ENCODE data around the gene FAM20C. TPM values are rescaled to one million over a fixed set of nuclear protein-coding genes. Genes with fewer than 3 reads are reported as not detected.

FAM20C gene
- total RNA-seq, 1 donor from 2014 or later: 90.8 TPM

DNA sequence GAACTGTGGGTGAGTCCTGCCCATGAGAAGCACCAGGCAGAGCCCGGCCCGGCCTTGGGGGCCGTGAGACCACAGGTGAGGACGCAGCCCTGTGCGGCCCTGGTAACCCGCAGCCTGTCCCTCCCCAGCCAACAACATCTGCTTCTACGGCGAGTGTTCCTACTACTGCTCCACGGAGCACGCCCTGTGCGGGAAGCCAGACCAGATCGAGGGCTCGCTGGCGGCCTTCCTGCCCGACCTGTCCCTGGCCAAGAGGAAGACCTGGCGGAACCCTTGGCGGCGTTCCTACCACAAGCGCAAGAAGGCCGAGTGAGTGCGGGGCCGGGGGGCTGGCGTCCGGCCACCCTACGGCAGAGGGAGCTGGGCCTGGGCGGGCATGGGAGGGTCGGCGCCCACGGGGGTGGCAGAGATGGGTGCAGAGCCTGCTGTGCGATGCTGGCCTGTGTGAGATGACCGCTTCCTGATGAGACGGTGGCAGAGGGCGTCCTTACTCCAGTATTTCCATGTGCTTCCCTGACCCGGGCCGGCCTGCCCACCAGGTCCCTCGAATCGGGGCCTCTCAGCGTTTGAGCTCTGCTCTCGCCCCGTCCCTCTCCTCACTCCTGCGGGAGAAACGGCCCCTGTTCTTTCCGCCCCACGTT, 63.5 kb downstream of the FAM20C start:
- Histone ChIP-seq H3K4me3 (no peak overlapping the region), H3K27me3 (no peaks in the 10 kb centered on the region), H3K36me3 (peaks cover 76 to 85% of the 10 kb centered on the region in 2 donors), H3K4me1 (no peaks in the 10 kb centered on the region), H3K27ac (no peak overlapping the region), H3K9me3 (no peaks in the 10 kb centered on the region)
- intact Hi-C loops (cut with DNase I): no loop called here
- TF ChIP-seq, protein P1, sequence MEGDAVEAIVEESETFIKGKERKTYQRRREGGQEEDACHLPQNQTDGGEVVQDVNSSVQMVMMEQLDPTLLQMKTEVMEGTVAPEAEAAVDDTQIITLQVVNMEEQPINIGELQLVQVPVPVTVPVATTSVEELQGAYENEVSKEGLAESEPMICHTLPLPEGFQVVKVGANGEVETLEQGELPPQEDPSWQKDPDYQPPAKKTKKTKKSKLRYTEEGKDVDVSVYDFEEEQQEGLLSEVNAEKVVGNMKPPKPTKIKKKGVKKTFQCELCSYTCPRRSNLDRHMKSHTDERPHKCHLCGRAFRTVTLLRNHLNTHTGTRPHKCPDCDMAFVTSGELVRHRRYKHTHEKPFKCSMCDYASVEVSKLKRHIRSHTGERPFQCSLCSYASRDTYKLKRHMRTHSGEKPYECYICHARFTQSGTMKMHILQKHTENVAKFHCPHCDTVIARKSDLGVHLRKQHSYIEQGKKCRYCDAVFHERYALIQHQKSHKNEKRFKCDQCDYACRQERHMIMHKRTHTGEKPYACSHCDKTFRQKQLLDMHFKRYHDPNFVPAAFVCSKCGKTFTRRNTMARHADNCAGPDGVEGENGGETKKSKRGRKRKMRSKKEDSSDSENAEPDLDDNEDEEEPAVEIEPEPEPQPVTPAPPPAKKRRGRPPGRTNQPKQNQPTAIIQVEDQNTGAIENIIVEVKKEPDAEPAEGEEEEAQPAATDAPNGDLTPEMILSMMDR (IDR thresholded peaks at IDR 0.05): no peak
- no peak for DNase-seq (ENCODE audit: low spot score in 2 of 2)

DNA sequence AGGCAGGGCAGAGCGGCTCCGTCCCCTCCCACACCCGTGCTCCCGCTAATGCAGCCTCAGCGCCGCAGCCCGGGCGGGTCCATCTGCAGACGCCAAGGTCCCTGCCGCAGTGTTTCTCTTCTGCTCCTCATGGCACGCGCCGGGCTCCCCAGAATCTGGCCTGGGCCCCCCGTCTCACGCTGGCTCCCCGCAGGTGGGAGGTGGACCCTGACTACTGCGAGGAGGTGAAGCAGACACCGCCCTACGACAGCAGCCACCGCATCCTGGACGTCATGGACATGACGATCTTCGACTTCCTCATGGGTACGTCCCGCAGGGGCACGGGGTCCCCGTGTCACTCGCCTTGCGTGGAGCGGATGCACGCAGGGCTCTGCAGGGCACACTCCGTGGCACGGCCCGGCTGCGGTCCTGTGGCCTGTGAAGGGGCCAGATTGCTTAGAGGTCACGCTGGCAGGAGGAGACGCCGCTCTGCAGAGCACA, 64.1 kb downstream of the FAM20C start:
- no peak for DNase-seq (ENCODE audit: low spot score in 2 of 2)
- no peaks in the 10 kb centered on the region for H3K9me3 ChIP-seq
- H3K27ac ChIP-seq: no peak overlapping the region
- H3K4me1 ChIP-seq: no peaks in the 10 kb centered on the region
- TF ChIP-seq, protein P1 (IDR thresholded peaks at IDR 0.05): no peak
- H3K27me3 ChIP-seq: no peaks in the 10 kb centered on the region
- H3K36me3 ChIP-seq: peaks cover 77 to 82% of the 10 kb centered on the region in 2 donors
- intact Hi-C loops (cut with DNase I): no loop called here
- H3K4me3 ChIP-seq: no peak overlapping the region

DNA sequence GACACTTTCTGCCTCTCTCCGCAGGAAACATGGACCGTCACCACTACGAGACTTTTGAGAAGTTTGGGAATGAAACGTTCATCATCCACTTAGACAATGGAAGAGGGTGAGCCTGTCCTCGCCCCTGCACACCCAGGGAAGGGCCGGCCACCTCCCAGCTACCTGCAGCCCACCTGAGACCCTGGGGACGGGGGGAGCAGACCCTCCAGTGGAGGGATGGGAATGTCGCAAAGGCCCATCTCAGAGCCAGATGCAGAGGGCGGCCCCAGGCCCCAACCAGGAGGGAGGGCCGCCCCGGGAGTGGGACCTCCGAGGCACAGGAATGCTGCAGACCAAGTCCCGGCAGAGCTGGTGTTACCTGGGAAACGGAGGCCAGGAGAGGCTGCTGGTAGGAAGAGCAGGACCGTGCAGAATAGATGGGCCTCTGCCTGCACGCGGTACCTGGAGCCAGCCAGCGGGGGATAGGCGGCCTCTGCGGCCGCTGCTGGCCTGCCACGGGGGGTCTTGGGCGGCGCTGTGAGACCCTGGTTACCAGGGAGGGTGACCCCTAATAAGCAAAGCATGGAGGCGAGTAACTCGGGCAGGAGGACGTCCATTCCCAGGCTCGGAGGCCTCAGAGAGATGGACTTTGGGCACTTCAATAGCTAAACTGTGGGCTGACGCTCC, 64.7 kb downstream of the FAM20C start:
- no peak for DNase-seq (ENCODE audit: low spot score in 2 of 2)
- TF ChIP-seq, protein P1 (IDR thresholded peaks at IDR 0.05): no peak
- Histone ChIP-seq H3K27ac (no peak overlapping the region), H3K27me3 (no peaks in the 10 kb centered on the region), H3K4me3 (no peak overlapping the region), H3K9me3 (no peaks in the 10 kb centered on the region), H3K4me1 (no peaks in the 10 kb centered on the region), H3K36me3 (peaks cover 72 to 76% of the 10 kb centered on the region in 2 donors)
- intact Hi-C loops (cut with DNase I): no loop called here

DNA sequence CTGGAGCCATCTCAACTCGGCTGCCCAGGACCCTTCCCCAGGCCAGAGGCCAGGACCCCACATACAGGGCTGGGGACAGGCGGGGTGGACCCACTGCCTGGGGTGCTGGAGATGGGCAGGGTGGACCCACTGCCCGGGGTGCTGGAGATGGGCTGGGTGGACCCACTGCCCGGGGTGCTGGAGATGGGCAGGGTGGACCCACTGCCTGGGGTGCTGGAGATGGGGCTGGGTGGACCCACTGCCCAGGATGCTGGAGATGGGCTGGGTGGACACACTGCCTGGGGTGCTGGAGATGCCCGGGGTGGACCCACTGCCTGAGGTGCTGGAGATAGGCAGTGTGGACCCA, 65.2 kb downstream of the FAM20C start:
- no peak for DNase-seq (ENCODE audit: low spot score in 2 of 2)
- H3K9me3 ChIP-seq: no peaks in the 10 kb centered on the region
- TF ChIP-seq, protein P1 (IDR thresholded peaks at IDR 0.05): no peak
- intact Hi-C loops (cut with DNase I): no loop called here
- H3K4me3 ChIP-seq: no peak overlapping the region
- H3K4me1 ChIP-seq: no peaks in the 10 kb centered on the region
- H3K27me3 ChIP-seq: no peaks in the 10 kb centered on the region
- H3K27ac ChIP-seq: no peak overlapping the region
- peaks cover 67 to 71% of the 10 kb centered on the region in 2 donors for H3K36me3 ChIP-seq

DNA sequence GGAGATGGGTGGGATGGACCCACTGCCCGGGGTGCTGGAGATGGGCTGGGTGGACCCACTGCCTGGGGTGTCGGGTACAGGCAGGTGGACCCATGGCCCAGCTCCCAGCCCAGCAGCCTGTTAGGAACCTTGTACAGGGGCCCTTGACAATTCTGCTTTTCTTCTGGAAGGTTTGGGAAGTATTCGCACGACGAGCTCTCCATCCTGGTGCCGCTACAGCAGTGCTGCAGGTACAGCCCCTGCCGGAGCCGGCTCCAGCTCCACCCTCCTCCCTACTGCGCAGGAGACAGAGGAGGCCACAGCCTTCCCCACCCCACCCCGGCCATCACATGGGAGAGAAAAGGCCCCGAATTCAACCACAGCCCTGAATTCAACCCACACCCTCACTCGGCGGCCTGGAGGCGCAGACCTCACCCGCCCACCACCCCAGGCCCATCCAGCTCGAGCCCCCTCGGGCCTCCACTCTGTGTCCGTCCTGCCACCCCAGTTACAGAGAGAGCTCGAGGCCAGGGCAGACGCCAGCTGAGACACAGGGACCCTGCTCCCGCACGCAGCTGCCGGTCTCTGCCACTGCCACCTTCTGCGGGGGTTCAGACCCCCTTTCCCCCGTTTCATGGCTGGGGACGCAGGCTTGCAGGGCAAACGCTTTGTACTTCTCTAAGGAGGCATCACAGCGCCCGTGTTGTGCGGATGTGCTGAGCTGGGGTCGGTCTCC, 66.3 kb downstream of the FAM20C start:
- H3K27me3 ChIP-seq: no peaks in the 10 kb centered on the region
- intact Hi-C loops (cut with DNase I): no loop called here
- H3K4me1 ChIP-seq: no peaks in the 10 kb centered on the region
- DNase-seq (ENCODE audit: low spot score in 2 of 2): no peak
- H3K9me3 ChIP-seq: no peaks in the 10 kb centered on the region
- no peak overlapping the region for H3K4me3 ChIP-seq
- H3K27ac ChIP-seq: no peak overlapping the region
- H3K36me3 ChIP-seq: peaks cover 57 to 61% of the 10 kb centered on the region in 2 donors
- TF ChIP-seq, protein P1 (IDR thresholded peaks at IDR 0.05): no peak
